B cell (primary cell): ENCODE data around the gene SGSH. TPM values are rescaled to one million over a fixed set of nuclear protein-coding genes. Genes with fewer than 3 reads are reported as not detected.

Experiments
- ATAC-seq: fragments of 200-7000 bp; cut with Tn5 transposase; one replicate; pipeline ENCODE4 v1.10.0; 2021; ENCODE audit warnings: low read depth, mild to moderate bottlenecking, moderate number of reproducible peaks, moderate library complexity
- CTCF ChIA-PET: fragments of 350-600 bp; sonication (Branson Sonifier 250); formaldehyde crosslinking; loops from one replicate; lab custom pipeline; 2021; ENCODE audit warnings: antibody characterized with exemption, inconsistent platforms; lab: Charles Lee
- POLR2A ChIA-PET: fragments of 350-600 bp; sonication (Branson Sonifier 250); formaldehyde crosslinking; loops from one replicate; lab custom pipeline; 2021; ENCODE audit warnings: antibody characterized with exemption; lab: Charles Lee
- DNase-seq: peaks from one replicate; pipeline ENCODE4 v3.0.0; 2013
- H2AFZ ChIP-seq: 2 replicates; pipeline ENCODE4 v1.6.1; 2012; ENCODE audit warnings: mild to moderate bottlenecking, low read depth, low read length; ENCODE audit not compliant: insufficient read depth, poor library complexity, severe bottlenecking
- H3K27ac ChIP-seq, 2 donors: 1 replicate in 1 of 2; 2 replicates in 1 of 2; pipeline ENCODE4 v1.5.1; 2012 to 2013; ENCODE audit warnings: low read length in 2 of 2, mild to moderate bottlenecking in 2 of 2, moderate library complexity in 1 of 2
- H3K27me3 ChIP-seq, 4 experiments: fragments of 200-600 bp in 1 of 4; sonication (generic) in 1 of 4; replicated peaks in 1 of 4; 1 replicate in 2 of 4; 2 replicates in 2 of 4; pipeline versions ENCODE4 v1.6.1 to v1.7.0; 2013 to 2016; ENCODE audit warnings: low read length in 3 of 4, mild to moderate bottlenecking in 2 of 4, mixed read lengths in 1 of 4, moderate library complexity in 1 of 4; ENCODE audit not compliant: insufficient read depth in 4 of 4, control insufficient read depth in 3 of 4; ENCODE audit errors: control extremely low read depth in 1 of 4
- H3K36me3 ChIP-seq, 2 experiments: replicated peaks in 1 of 2; 1 replicate in 1 of 2; 2 replicates in 1 of 2; pipeline versions ENCODE4 v1.6.1 to v1.7.1; 2013; ENCODE audit warnings: low read length in 1 of 2; ENCODE audit not compliant: insufficient read depth in 2 of 2, control insufficient read depth in 1 of 2; ENCODE audit errors: control extremely low read depth in 1 of 2, extremely low read depth in 1 of 2
- H3K4me1 ChIP-seq, 2 donors: fragments of 200-600 bp in 1 of 2; sonication (generic) in 1 of 2; 1 replicate in 1 of 2; 2 replicates in 1 of 2; pipeline versions ENCODE4 v1.5.1 to v1.6.1; 2013 to 2017; ENCODE audit warnings: low read length in 2 of 2; ENCODE audit not compliant: control insufficient read depth in 2 of 2, insufficient read depth in 2 of 2
- H3K4me2 ChIP-seq: replicated peaks from 2 replicates; pipeline ENCODE3; 2012; ENCODE audit warnings: mild to moderate bottlenecking, low read depth, low read length; ENCODE audit not compliant: poor library complexity, severe bottlenecking
- H3K4me3 ChIP-seq, 5 experiments: fragments of 200-600 bp in 1 of 5; sonication (generic) in 1 of 5; 1 replicate in 3 of 5; 2 replicates in 2 of 5; pipeline versions ENCODE4 v1.5.1 to v1.7.0; 2011 to 2016; ENCODE audit warnings: low read length in 4 of 5, mild to moderate bottlenecking in 4 of 5, low read depth in 2 of 5, control low read depth in 1 of 5, moderate library complexity in 1 of 5; ENCODE audit not compliant: insufficient read depth in 1 of 5; ENCODE audit errors: control extremely low read depth in 1 of 5, extremely low read depth in 1 of 5
- H3K79me2 ChIP-seq: fragments of 200-600 bp; sonication (generic); one replicate; pipeline ENCODE4 v1.6.0; 2016; ENCODE audit warnings: low read length; ENCODE audit not compliant: control insufficient read depth, insufficient read depth
- H3K9ac ChIP-seq: fragments of 200-600 bp; sonication (generic); 2 replicates; pipeline ENCODE4 v1.6.1; 2017; ENCODE audit warnings: mild to moderate bottlenecking, low read length, moderate library complexity
- H3K9me3 ChIP-seq, 3 donors: one replicate each; pipeline versions ENCODE4 v1.6.1 to v1.7.1; 2013; ENCODE audit warnings: low read length in 2 of 3; ENCODE audit not compliant: control insufficient read depth in 2 of 3, insufficient read depth in 1 of 3; ENCODE audit errors: control extremely low read depth in 1 of 3
- H4K20me1 ChIP-seq: 2 replicates; pipeline ENCODE4 v1.6.0; 2012; ENCODE audit warnings: mild to moderate bottlenecking, low read length; ENCODE audit not compliant: insufficient read depth, control insufficient read depth, poor library complexity, severe bottlenecking
- H3K27ac Mint-ChIP-seq: one replicate; pipeline ENCODE4 v1.8.0; 2021; ENCODE audit warnings: mixed read lengths
- H3K27me3 Mint-ChIP-seq: one replicate; pipeline ENCODE4 v1.8.0; 2021; ENCODE audit warnings: mixed read lengths
- H3K4me1 Mint-ChIP-seq: one replicate; pipeline ENCODE4 v1.8.0; 2021; ENCODE audit warnings: mixed read lengths
- H3K4me3 Mint-ChIP-seq: one replicate; pipeline ENCODE4 v1.8.0; 2021; ENCODE audit warnings: mixed read lengths
- H3K9me3 Mint-ChIP-seq: one replicate; pipeline ENCODE4 v1.8.0; 2022; ENCODE audit warnings: mixed read lengths; ENCODE audit not compliant: insufficient read depth
- CTCF ChIP-seq: fragments of 200-600 bp; IDR thresholded peaks from one replicate; pipeline ENCODE4 v1.8.0; 2022; ENCODE audit warnings: antibody characterized with exemption, mild to moderate bottlenecking
- EZH2 ChIP-seq: IDR thresholded peaks from 2 replicates; pipeline ENCODE4 v1.6.1; 2012; ENCODE audit warnings: borderline replicate concordance, low read depth, mild to moderate bottlenecking, moderate library complexity, low read length; ENCODE audit not compliant: insufficient read depth, poor library complexity, severe bottlenecking
- WGBS: methylation state at CpG from one replicate; pipeline ENCODE4 v1.1.5; 2013; ENCODE audit warnings: missing lambda C conversion rate; ENCODE audit not compliant: insufficient coverage; 5-methylcytosine and 5-hydroxymethylcytosine counted together
- intact Hi-C: fragments of 100-400 bp; cut with micrococcal nuclease; formaldehyde crosslinking; loops from one replicate; pipeline ENCODE4 v1.10.0; 2022
- polyA plus RNA-seq: library from polyadenylated mRNA; depleted of rRNA; stranded (reverse); fragments of >200 nt; gene quantifications from 2 replicates; pipeline ENCODE4 v1.2.3, GENCODE V29; 2012
- total RNA-seq, 2 donors: library from RNA; stranded (reverse); fragments of 120-200 nt in 1 of 2; gene quantifications; 1 replicate in 1 of 2; 2 replicates in 1 of 2; pipeline versions ENCODE4 v1.2.3 to v1.2.4, GENCODE V29; 2013 to 2022

SGSH gene
- total and polyA plus RNA-seq, 2 donors (not counting 1 experiment from before 2014, with no cell fraction given) = 44.5 to 83.7 TPM

- peak overlapping the region in 1 of 2 donors; percentile 86 for H3K27ac ChIP-seq
- Mint-ChIP-seq H3K9me3 (no peaks in the 10 kb centered on the region), H3K27me3 (no peaks in the 10 kb centered on the region), H3K4me3 (peak overlapping the region; percentile 32), H3K4me1 (peaks cover 44% of the 10 kb centered on the region), H3K27ac (peak overlapping the region; percentile 93)
- intact Hi-C loops = no loop called here
- TF ChIP-seq EZH2 = no peak
- H3K27me3 ChIP-seq = no peaks in the 10 kb centered on the region
- DNase-seq = no peak
- no peak overlapping the region for H3K9ac ChIP-seq
- no peak overlapping the region for H2AFZ ChIP-seq
- no peaks in the 10 kb centered on the region for H3K9me3 ChIP-seq
- no peaks in the 10 kb centered on the region for H3K36me3 ChIP-seq
- ATAC-seq = no peak
- H3K4me2 ChIP-seq = no peak overlapping the region
- peaks cover 21 to 30% of the 10 kb centered on the region in 2 donors for H3K4me1 ChIP-seq
- no peak overlapping the region for H3K4me3 ChIP-seq
- peaks cover 12% of the 10 kb centered on the region for H3K79me2 ChIP-seq
- ChIA-PET POLR2A (no interaction called here), CTCF (no interaction called here)
- 87% methylated on average over 6 of the region's 14 CpGs for WGBS
- peaks cover 11% of the 10 kb centered on the region for H4K20me1 ChIP-seq
Measured at GRCh38 chr17:80257716-80258213, 37.6 kb upstream of the SGSH start.

GRCh38 chr17:80256034-80256350 lies 35.9 kb upstream of the SGSH start:
- H3K27me3 ChIP-seq = no peaks in the 10 kb centered on the region
- H3K27me3 Mint-ChIP-seq = no peaks in the 10 kb centered on the region
- intact Hi-C loops = no loop called here
- DNase-seq (no peak), ATAC-seq (no peak)
- 65% methylated on average over 3 of the region's 5 CpGs for WGBS
- H3K36me3 ChIP-seq = no peaks in the 10 kb centered on the region
- no peak overlapping the region for H3K4me3 Mint-ChIP-seq
- no peak overlapping the region for H3K4me3 ChIP-seq
- no peaks in the 10 kb centered on the region for H4K20me1 ChIP-seq
- H3K9ac ChIP-seq = no peak overlapping the region
- POLR2A ChIA-PET = no interaction called here
- no peaks in the 10 kb centered on the region for H3K79me2 ChIP-seq
- H3K9me3 ChIP-seq = no peaks in the 10 kb centered on the region
- no peak overlapping the region for H3K27ac Mint-ChIP-seq
- no peak overlapping the region for H3K4me2 ChIP-seq
- no peak overlapping the region for H2AFZ ChIP-seq
- H3K27ac ChIP-seq = no peak overlapping the region
- no peak for TF ChIP-seq EZH2
- TF ChIP-seq CTCF = no peak
- H3K4me1 ChIP-seq = peaks cover 9 to 15% of the 10 kb centered on the region in 2 donors
- no peaks in the 10 kb centered on the region for H3K9me3 Mint-ChIP-seq
- peaks cover 30% of the 10 kb centered on the region for H3K4me1 Mint-ChIP-seq
- CTCF ChIA-PET = interaction anchor here (5.7 kb wide), 1 partner anchor 60 kb away, joined by 55 read pairs; no protein-coding TSS in a partner anchor
